Fibroblast of lung (primary cell): ENCODE results near the gene STX8.

Experiments used
- CTCF ChIP-seq, 2 donors: IDR thresholded peaks in 1 of 2; conservative IDR thresholded peaks in 1 of 2; 1 replicate in 1 of 2; 2 replicates in 1 of 2; pipeline ENCODE4 v1.5.1; 2011 to 2012; ENCODE audit warnings: low read length in 2 of 2, control low read depth in 1 of 2, inconsistent platforms in 1 of 2, low read depth in 1 of 2, mild to moderate bottlenecking in 1 of 2
- EZH2 ChIP-seq: IDR thresholded peaks from 2 replicates; pipeline ENCODE4 v1.5.1; 2012; ENCODE audit warnings: low read length, control low read depth, mild to moderate bottlenecking; ENCODE audit errors: missing control alignments

DNA sequence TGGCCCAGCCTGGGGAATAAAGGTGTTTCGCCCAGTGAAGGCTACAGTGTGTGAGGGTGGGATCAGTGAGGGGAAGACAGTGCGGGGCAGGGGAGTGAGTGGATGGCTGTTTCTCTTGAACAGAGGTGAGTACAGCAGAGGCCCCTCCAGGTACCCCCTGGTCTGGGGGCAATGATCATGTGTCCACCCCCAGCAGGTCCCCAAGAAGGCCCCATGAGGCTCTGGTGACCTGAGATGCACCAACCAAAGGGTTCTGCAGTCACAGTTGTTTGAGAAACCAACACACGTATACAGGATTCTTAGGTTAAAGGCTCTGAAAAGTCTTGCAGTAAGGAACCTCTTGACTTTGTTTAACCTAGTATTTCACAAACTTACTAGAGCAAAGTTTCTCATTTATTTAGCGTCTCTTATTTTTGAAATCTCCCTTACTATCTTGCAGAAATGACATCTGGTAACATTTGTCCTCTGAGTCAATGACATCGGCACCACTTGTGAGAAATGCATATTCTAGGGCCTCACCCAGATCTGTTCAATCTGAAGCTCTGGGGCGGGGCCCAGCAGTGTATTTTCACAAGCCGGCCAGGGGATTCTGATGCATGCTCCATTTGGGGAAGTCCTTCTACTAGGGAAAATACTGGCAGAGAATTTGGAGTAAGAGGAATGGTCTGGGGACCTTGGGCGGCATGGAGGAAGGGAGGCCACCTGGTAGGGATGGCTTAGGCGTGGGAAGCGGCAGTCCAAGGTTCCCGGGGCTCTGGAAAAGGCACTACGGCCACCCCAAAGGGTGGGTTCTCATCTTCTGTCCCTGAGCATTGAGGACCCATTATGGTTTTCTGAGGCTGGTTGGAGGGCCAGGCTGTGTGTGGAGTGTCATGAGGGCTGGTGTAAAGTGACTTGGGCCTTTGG, 337.0 kb downstream of the STX8 start:
- no peak for TF ChIP-seq EZH2
- TF ChIP-seq CTCF (conservative IDR thresholded peaks at IDR 0.05 in 1 of 2, IDR thresholded peaks at IDR 0.05 in 1 of 2; ENCODE audit: low read depth in 1 of 2, low read length in 2 of 2) = no peak
